Breast epithelium (tissue), 4 donors: Measurements from ENCODE around the gene PLCG2. TPM values are rescaled to one million over a fixed set of nuclear protein-coding genes. Genes with fewer than 3 reads are reported as not detected.

Experiments used
- DNase-seq, 2 donors: peaks; one replicate each; pipeline ENCODE4 v3.0.0-alpha.2; 2019; ENCODE audit warnings: low spot score in 2 of 2
- H3K27ac ChIP-seq, 2 donors: fragments of 200-600 bp; sonication (generic) in 1 of 2; one replicate each; pipeline ENCODE4 v1.5.1; 2016 to 2019; ENCODE audit warnings: mild to moderate bottlenecking in 1 of 2
- H3K27me3 ChIP-seq, 2 donors: fragments of 200-600 bp; sonication (generic) in 1 of 2; one replicate each; pipeline versions ENCODE4 v1.5.1 to v1.6.0; 2017 to 2019; ENCODE audit warnings: control low read depth in 1 of 2, mild to moderate bottlenecking in 1 of 2
- H3K36me3 ChIP-seq: fragments of 200-600 bp; one replicate; pipeline ENCODE4 v1.5.1; 2019
- H3K4me1 ChIP-seq, 2 donors: fragments of 200-600 bp; sonication (generic); one replicate each; pipeline ENCODE4 v1.5.1; 2016 to 2019; ENCODE audit warnings: control low read depth in 1 of 2
- H3K4me3 ChIP-seq, 3 donors: fragments of 200-600 bp; sonication (generic); 1 replicate in 2 of 3; 2 replicates in 1 of 3; pipeline ENCODE4 v1.5.1; 2016 to 2019; ENCODE audit warnings: mild to moderate bottlenecking in 3 of 3, moderate library complexity in 2 of 3
- H3K9me3 ChIP-seq, 2 donors: fragments of 200-600 bp; sonication (generic) in 1 of 2; one replicate each; pipeline ENCODE4 v1.5.1; 2016 to 2019; ENCODE audit warnings: control low read depth in 1 of 2
- POLR2A ChIP-seq: fragments of 450-650 bp; IDR thresholded peaks from one replicate; pipeline ENCODE4 v1.6.1; 2016; ENCODE audit warnings: antibody characterized with exemption, mild to moderate bottlenecking, moderate library complexity
- POLR2AphosphoS5 ChIP-seq, 3 donors: sonication (generic); formaldehyde crosslinking; IDR thresholded peaks; one replicate each; pipeline ENCODE4 v1.6.1; 2017; ENCODE audit warnings: antibody characterized with exemption in 3 of 3
- intact Hi-C: fragments of 100-400 bp; cut with DNase I; formaldehyde crosslinking; loops from one replicate; pipeline ENCODE4 v1.15.1; 2023; ENCODE audit warnings: low total_unique reads
- total RNA-seq, 3 donors: library from RNA; depleted of rRNA; stranded (reverse); fragments of >200 nt; gene quantifications; one replicate each; pipeline ENCODE4 v1.1.0, GENCODE V29; 2016
- TF ChIP-seq, protein P1 (sequence below), 3 donors: fragments of 450-650 bp; IDR thresholded peaks; one replicate each; pipeline ENCODE4 v1.5.1; 2016 to 2017; ENCODE audit warnings: antibody characterized with exemption in 3 of 3, mild to moderate bottlenecking in 3 of 3, moderate library complexity in 3 of 3

PLCG2 gene
- total RNA-seq, 3 donors from 2014 or later, result 14.6 to 24.6 (median 24.3) TPM

GRCh38 chr16:81987121-81987520 is 208.0 kb downstream of the PLCG2 start:
- Histone ChIP-seq H3K4me1 (no peaks in the 10 kb centered on the region), H3K9me3 (no peaks in the 10 kb centered on the region), H3K27ac (no peak overlapping the region), H3K4me3 (no peak overlapping the region), H3K27me3 (no peaks in the 10 kb centered on the region), H3K36me3 (no peaks in the 10 kb centered on the region)
- intact Hi-C loops, result no loop called here
- no peak for DNase-seq
- TF ChIP-seq POLR2AphosphoS5 (IDR thresholded peaks at IDR 0.05) (no peak), POLR2A (no peak)
- TF ChIP-seq, protein P1, sequence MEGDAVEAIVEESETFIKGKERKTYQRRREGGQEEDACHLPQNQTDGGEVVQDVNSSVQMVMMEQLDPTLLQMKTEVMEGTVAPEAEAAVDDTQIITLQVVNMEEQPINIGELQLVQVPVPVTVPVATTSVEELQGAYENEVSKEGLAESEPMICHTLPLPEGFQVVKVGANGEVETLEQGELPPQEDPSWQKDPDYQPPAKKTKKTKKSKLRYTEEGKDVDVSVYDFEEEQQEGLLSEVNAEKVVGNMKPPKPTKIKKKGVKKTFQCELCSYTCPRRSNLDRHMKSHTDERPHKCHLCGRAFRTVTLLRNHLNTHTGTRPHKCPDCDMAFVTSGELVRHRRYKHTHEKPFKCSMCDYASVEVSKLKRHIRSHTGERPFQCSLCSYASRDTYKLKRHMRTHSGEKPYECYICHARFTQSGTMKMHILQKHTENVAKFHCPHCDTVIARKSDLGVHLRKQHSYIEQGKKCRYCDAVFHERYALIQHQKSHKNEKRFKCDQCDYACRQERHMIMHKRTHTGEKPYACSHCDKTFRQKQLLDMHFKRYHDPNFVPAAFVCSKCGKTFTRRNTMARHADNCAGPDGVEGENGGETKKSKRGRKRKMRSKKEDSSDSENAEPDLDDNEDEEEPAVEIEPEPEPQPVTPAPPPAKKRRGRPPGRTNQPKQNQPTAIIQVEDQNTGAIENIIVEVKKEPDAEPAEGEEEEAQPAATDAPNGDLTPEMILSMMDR (IDR thresholded peaks at IDR 0.05), result no peak

GRCh38 chr16:81987706-81988105 is 208.6 kb downstream of the PLCG2 start:
- Histone ChIP-seq H3K4me3 (no peak overlapping the region), H3K27ac (no peak overlapping the region), H3K27me3 (no peaks in the 10 kb centered on the region), H3K9me3 (no peaks in the 10 kb centered on the region), H3K36me3 (no peaks in the 10 kb centered on the region), H3K4me1 (no peaks in the 10 kb centered on the region)
- no peak for DNase-seq
- intact Hi-C loops, result no loop called here
- TF ChIP-seq POLR2A (no peak), POLR2AphosphoS5 (IDR thresholded peaks at IDR 0.05) (no peak)
- TF ChIP-seq, protein P1 (IDR thresholded peaks at IDR 0.05), result no peak

DNA sequence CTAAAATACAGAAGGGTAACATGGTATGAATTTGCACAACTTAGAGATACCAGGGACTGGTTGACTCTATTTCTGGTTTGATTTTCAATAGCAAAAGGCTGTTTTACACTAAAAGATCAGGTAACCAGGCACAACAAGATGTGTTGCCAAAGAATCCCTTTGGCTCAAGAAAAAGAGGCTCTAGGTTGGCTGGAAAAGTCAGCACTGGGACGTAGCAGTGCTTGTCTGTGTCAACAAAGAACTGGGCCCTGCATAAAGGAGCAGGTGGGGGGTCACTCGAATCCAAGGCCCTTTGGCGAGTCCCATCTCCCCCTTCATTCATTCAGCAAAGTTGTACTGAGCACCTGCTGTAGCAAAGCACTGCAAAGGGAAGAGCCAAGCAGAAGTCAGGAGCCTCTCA is 213.8 kb downstream of the PLCG2 start:
- no peak for TF ChIP-seq POLR2AphosphoS5 (IDR thresholded peaks at IDR 0.05)
- no peak for TF ChIP-seq POLR2A
- TF ChIP-seq, protein P1 (IDR thresholded peaks at IDR 0.05), result no peak
- no peak overlapping the region for H3K27ac ChIP-seq
- no peaks in the 10 kb centered on the region for H3K36me3 ChIP-seq
- no peaks in the 10 kb centered on the region for H3K27me3 ChIP-seq
- H3K4me1 ChIP-seq, result no peaks in the 10 kb centered on the region
- DNase-seq, result no peak
- H3K9me3 ChIP-seq, result no peaks in the 10 kb centered on the region
- no peak overlapping the region for H3K4me3 ChIP-seq
- intact Hi-C loops, result no loop called here

GRCh38 chr16:81994485-81994884 is 215.4 kb downstream of the PLCG2 start:
- Histone ChIP-seq H3K4me3 (no peak overlapping the region), H3K27ac (no peak overlapping the region), H3K4me1 (no peaks in the 10 kb centered on the region), H3K9me3 (no peaks in the 10 kb centered on the region), H3K27me3 (no peaks in the 10 kb centered on the region), H3K36me3 (no peaks in the 10 kb centered on the region)
- intact Hi-C loops, result no loop called here
- no peak for DNase-seq
- TF ChIP-seq, protein P1 (IDR thresholded peaks at IDR 0.05), result no peak
- TF ChIP-seq POLR2AphosphoS5 (IDR thresholded peaks at IDR 0.05), result no peak
- TF ChIP-seq POLR2A, result no peak

DNA sequence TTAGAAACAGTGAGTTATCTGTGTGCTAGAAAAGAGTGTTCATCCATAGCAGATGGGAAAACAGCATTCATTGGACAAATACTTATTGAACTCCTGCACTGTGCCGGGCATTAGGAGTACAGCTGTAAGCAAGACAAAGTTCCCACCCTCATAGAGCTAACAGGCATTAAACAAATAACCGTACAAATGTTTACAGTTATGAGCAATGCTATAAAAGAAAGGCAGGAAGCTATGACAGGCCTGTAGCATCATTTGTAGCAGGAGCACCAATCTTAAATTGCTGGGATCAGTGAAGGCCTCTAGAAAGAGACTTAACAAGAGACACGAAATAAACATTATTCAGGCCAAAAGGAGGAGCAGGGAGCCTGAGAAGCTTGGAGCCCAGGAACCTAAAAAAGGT is 216.6 kb downstream of the PLCG2 start:
- Histone ChIP-seq H3K9me3 (no peaks in the 10 kb centered on the region), H3K27ac (no peak overlapping the region), H3K27me3 (no peaks in the 10 kb centered on the region), H3K4me3 (no peak overlapping the region), H3K4me1 (no peaks in the 10 kb centered on the region), H3K36me3 (no peaks in the 10 kb centered on the region)
- DNase-seq, result no peak
- intact Hi-C loops, result no loop called here
- TF ChIP-seq, protein P1 (IDR thresholded peaks at IDR 0.05), result no peak
- TF ChIP-seq POLR2A, result no peak
- no peak for TF ChIP-seq POLR2AphosphoS5 (IDR thresholded peaks at IDR 0.05)
